ENCODE data around the gene MUC4. TPM values are rescaled to one million over a fixed set of nuclear protein-coding genes. Genes with fewer than 3 reads are reported as not detected.
"Not testable (repeated sequence)": the region's sequence is repeated elsewhere in the genome, so short reads cannot be mapped to it uniquely, and the experiment has no call there.

The MUC4 gene
- total and polyA plus RNA-seq, 2 experiments from 2014 or later = 1.3 TPM

DNA sequence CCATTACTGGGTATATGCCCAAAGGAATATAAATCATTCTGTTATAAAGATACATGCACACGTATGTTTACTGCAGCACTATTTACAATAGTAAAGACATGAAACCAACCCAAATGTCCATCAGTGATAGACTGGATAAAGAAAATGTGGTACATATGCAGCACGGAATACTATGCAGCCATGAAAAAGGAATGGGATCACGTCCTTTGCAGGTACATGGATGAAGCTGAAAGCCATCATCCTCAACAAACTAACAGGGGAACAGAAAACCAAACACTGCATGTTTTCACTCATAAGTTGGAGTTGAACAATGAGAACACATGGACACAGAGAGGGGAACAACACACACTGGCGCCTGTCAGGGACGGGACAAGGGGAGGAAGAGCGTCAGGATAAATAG, 19.1 kb downstream of the MUC4 start:
- not testable (repeated sequence) for H3K36me3 ChIP-seq (ENCODE audit: insufficient read depth); DNase-seq (ENCODE audit: low spot score); H3K27ac Mint-ChIP-seq; H3K27me3 Mint-ChIP-seq (ENCODE audit: insufficient read depth, low read depth, poor library complexity); H3K27ac ChIP-seq (ENCODE audit: low read depth); H3F3A ChIP-seq (replicated peaks; ENCODE audit: low read depth); H3K27me3 ChIP-seq (ENCODE audit: insufficient read depth); ATAC-seq; H3K4me3 Mint-ChIP-seq; H3K4me2 ChIP-seq; H3K4me1 Mint-ChIP-seq; H3K9me2 ChIP-seq (ENCODE audit: insufficient read depth); H2AFZ ChIP-seq; H3K79me2 ChIP-seq (replicated peaks; ENCODE audit: insufficient read depth); H4K20me1 ChIP-seq (replicated peaks; ENCODE audit: insufficient read depth); H3K4me3 ChIP-seq; H3K4me1 ChIP-seq (ENCODE audit: insufficient read depth)
- Mint-ChIP-seq H3K9me3 (peaks cover 28% of the 10 kb centered on the region), H3K36me3 (ENCODE audit: low read depth) (peaks cover 20% of the 10 kb centered on the region)

DNA sequence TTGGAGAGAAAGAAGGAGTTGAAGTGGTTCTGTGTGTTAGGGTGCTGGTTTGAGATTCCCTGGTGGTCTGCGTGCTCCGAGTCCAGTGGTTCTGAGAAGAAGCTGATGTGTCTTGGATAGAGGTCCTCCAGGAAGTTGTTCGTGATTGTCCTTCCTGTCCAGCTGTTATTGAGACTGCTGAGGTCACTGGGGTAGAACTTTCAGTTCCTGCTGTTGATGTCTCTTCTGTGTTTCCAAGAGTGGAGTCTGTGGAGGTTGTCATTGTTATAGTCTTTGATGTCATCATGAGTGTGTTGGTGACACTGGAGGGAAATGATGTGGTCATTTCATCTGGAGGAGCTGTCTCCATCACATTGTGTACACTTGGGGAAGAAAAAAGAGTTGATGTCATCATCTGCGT, 20.8 kb downstream of the MUC4 start:
- Histone ChIP-seq H3K36me3 (ENCODE audit: insufficient read depth) (no peaks in the 10 kb centered on the region), H3K79me2 (replicated peaks; ENCODE audit: insufficient read depth) (no peaks in the 10 kb centered on the region), H3K4me2 (no peak overlapping the region), H3K27ac (ENCODE audit: low read depth) (no peak overlapping the region), H3K4me1 (ENCODE audit: insufficient read depth) (no peaks in the 10 kb centered on the region), H3K4me3 (no peak overlapping the region), H4K20me1 (replicated peaks; ENCODE audit: insufficient read depth) (no peaks in the 10 kb centered on the region), H3K27me3 (ENCODE audit: insufficient read depth) (no peaks in the 10 kb centered on the region), H3K9me2 (ENCODE audit: insufficient read depth) (no peaks in the 10 kb centered on the region), H3F3A (replicated peaks; ENCODE audit: low read depth) (no peaks in the 10 kb centered on the region), H2AFZ (no peak overlapping the region)
- Mint-ChIP-seq H3K4me1 (peaks cover 8% of the 10 kb centered on the region), H3K9me3 (peaks cover 36% of the 10 kb centered on the region), H3K4me3 (no peak overlapping the region), H3K27me3 (ENCODE audit: insufficient read depth, low read depth, poor library complexity) (peaks cover 5% of the 10 kb centered on the region), H3K27ac (no peak overlapping the region), H3K36me3 (ENCODE audit: low read depth) (peaks cover 28% of the 10 kb centered on the region)
- no peak for DNase-seq (ENCODE audit: low spot score)
- TF ChIP-seq, protein P1, sequence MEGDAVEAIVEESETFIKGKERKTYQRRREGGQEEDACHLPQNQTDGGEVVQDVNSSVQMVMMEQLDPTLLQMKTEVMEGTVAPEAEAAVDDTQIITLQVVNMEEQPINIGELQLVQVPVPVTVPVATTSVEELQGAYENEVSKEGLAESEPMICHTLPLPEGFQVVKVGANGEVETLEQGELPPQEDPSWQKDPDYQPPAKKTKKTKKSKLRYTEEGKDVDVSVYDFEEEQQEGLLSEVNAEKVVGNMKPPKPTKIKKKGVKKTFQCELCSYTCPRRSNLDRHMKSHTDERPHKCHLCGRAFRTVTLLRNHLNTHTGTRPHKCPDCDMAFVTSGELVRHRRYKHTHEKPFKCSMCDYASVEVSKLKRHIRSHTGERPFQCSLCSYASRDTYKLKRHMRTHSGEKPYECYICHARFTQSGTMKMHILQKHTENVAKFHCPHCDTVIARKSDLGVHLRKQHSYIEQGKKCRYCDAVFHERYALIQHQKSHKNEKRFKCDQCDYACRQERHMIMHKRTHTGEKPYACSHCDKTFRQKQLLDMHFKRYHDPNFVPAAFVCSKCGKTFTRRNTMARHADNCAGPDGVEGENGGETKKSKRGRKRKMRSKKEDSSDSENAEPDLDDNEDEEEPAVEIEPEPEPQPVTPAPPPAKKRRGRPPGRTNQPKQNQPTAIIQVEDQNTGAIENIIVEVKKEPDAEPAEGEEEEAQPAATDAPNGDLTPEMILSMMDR (conservative IDR thresholded peaks at IDR 0.05; ENCODE audit: low read depth in 2 of 2) = no peak
- TF ChIP-seq CREB1 (CRISPR knock-in tag; IDR thresholded peaks at IDR 0.05; ENCODE audit: low read depth) (no peak), JUNB (IDR thresholded peaks at IDR 0.05; ENCODE audit: unreplicated experiment) (no peak), EZH2phosphoT487 (IDR thresholded peaks at IDR 0.05; ENCODE audit: unreplicated experiment) (no peak), ZNF331 (CRISPR knock-in tag; IDR thresholded peaks at IDR 0.05; ENCODE audit: low read depth) (no peak), STAT1 (IDR thresholded peaks at IDR 0.05; ENCODE audit: unreplicated experiment) (no peak), ZNF114 (CRISPR knock-in tag; IDR thresholded peaks at IDR 0.05) (no peak)
- TF ChIP-seq, protein P2, sequence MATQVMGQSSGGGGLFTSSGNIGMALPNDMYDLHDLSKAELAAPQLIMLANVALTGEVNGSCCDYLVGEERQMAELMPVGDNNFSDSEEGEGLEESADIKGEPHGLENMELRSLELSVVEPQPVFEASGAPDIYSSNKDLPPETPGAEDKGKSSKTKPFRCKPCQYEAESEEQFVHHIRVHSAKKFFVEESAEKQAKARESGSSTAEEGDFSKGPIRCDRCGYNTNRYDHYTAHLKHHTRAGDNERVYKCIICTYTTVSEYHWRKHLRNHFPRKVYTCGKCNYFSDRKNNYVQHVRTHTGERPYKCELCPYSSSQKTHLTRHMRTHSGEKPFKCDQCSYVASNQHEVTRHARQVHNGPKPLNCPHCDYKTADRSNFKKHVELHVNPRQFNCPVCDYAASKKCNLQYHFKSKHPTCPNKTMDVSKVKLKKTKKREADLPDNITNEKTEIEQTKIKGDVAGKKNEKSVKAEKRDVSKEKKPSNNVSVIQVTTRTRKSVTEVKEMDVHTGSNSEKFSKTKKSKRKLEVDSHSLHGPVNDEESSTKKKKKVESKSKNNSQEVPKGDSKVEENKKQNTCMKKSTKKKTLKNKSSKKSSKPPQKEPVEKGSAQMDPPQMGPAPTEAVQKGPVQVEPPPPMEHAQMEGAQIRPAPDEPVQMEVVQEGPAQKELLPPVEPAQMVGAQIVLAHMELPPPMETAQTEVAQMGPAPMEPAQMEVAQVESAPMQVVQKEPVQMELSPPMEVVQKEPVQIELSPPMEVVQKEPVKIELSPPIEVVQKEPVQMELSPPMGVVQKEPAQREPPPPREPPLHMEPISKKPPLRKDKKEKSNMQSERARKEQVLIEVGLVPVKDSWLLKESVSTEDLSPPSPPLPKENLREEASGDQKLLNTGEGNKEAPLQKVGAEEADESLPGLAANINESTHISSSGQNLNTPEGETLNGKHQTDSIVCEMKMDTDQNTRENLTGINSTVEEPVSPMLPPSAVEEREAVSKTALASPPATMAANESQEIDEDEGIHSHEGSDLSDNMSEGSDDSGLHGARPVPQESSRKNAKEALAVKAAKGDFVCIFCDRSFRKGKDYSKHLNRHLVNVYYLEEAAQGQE (IDR thresholded peaks at IDR 0.05; ENCODE audit: unreplicated experiment) = no peak
- TF ChIP-seq, protein P3, sequence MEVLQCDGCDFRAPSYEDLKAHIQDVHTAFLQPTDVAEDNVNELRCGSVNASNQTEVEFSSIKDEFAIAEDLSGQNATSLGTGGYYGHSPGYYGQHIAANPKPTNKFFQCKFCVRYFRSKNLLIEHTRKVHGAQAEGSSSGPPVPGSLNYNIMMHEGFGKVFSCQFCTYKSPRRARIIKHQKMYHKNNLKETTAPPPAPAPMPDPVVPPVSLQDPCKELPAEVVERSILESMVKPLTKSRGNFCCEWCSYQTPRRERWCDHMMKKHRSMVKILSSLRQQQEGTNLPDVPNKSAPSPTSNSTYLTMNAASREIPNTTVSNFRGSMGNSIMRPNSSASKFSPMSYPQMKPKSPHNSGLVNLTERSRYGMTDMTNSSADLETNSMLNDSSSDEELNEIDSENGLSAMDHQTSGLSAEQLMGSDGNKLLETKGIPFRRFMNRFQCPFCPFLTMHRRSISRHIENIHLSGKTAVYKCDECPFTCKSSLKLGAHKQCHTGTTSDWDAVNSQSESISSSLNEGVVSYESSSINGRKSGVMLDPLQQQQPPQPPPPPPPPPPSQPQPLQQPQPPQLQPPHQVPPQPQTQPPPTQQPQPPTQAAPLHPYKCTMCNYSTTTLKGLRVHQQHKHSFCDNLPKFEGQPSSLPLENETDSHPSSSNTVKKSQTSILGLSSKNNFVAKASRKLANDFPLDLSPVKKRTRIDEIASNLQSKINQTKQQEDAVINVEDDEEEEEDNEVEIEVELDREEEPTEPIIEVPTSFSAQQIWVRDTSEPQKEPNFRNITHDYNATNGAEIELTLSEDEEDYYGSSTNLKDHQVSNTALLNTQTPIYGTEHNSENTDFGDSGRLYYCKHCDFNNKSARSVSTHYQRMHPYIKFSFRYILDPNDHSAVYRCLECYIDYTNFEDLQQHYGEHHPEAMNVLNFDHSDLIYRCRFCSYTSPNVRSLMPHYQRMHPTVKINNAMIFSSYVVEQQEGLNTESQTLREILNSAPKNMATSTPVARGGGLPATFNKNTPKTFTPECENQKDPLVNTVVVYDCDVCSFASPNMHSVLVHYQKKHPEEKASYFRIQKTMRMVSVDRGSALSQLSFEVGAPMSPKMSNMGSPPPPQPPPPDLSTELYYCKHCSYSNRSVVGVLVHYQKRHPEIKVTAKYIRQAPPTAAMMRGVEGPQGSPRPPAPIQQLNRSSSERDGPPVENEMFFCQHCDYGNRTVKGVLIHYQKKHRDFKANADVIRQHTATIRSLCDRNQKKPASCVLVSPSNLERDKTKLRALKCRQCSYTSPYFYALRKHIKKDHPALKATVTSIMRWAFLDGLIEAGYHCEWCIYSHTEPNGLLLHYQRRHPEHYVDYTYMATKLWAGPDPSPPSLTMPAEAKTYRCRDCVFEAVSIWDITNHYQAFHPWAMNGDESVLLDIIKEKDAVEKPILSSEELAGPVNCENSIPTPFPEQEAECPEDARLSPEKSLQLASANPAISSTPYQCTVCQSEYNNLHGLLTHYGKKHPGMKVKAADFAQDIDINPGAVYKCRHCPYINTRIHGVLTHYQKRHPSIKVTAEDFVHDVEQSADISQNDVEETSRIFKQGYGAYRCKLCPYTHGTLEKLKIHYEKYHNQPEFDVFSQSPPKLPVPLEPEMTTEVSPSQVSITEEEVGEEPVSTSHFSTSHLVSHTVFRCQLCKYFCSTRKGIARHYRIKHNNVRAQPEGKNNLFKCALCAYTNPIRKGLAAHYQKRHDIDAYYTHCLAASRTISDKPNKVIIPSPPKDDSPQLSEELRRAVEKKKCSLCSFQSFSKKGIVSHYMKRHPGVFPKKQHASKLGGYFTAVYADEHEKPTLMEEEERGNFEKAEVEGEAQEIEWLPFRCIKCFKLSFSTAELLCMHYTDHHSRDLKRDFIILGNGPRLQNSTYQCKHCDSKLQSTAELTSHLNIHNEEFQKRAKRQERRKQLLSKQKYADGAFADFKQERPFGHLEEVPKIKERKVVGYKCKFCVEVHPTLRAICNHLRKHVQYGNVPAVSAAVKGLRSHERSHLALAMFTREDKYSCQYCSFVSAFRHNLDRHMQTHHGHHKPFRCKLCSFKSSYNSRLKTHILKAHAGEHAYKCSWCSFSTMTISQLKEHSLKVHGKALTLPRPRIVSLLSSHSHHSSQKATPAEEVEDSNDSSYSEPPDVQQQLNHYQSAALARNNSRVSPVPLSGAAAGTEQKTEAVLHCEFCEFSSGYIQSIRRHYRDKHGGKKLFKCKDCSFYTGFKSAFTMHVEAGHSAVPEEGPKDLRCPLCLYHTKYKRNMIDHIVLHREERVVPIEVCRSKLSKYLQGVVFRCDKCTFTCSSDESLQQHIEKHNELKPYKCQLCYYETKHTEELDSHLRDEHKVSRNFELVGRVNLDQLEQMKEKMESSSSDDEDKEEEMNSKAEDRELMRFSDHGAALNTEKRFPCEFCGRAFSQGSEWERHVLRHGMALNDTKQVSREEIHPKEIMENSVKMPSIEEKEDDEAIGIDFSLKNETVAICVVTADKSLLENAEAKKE (CRISPR knock-in tag; IDR thresholded peaks at IDR 0.05) = no peak
- TF ChIP-seq, protein P4, sequence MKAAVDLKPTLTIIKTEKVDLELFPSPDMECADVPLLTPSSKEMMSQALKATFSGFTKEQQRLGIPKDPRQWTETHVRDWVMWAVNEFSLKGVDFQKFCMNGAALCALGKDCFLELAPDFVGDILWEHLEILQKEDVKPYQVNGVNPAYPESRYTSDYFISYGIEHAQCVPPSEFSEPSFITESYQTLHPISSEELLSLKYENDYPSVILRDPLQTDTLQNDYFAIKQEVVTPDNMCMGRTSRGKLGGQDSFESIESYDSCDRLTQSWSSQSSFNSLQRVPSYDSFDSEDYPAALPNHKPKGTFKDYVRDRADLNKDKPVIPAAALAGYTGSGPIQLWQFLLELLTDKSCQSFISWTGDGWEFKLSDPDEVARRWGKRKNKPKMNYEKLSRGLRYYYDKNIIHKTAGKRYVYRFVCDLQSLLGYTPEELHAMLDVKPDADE (IDR thresholded peaks at IDR 0.05) = no peak
- ATAC-seq = no peak
